Right atrium auricular region (tissue), 2 donors: ENCODE data around the gene CFAP92. TPM values are rescaled to one million over a fixed set of nuclear protein-coding genes. Genes with fewer than 3 reads are reported as not detected.

Experiments used
- DNase-seq: peaks from one replicate; pipeline ENCODE4 v3.0.0-alpha.2; 2019; ENCODE audit warnings: low spot score
- H3K27ac ChIP-seq, 2 donors: fragments of 200-600 bp; sonication (generic); 1 replicate in 1 of 2; 2 replicates in 1 of 2; pipeline ENCODE4 v1.5.1; 2016 to 2019
- H3K27me3 ChIP-seq, 2 donors: fragments of 200-600 bp; sonication (generic); one replicate each; pipeline versions ENCODE4 v1.5.1 to v1.6.0; 2017 to 2019
- H3K36me3 ChIP-seq: fragments of 200-600 bp; sonication (generic); one replicate; pipeline ENCODE4 v1.5.1; 2016
- H3K4me1 ChIP-seq, 2 donors: fragments of 200-600 bp; sonication (generic); one replicate each; pipeline versions ENCODE4 v1.5.1 to v1.6.0; 2017 to 2019
- H3K4me3 ChIP-seq, 2 donors: fragments of 200-600 bp; sonication (generic); 1 replicate in 1 of 2; 2 replicates in 1 of 2; pipeline ENCODE4 v1.5.1; 2017 to 2019; ENCODE audit warnings: mild to moderate bottlenecking in 1 of 2, moderate library complexity in 1 of 2
- H3K9me3 ChIP-seq, 2 donors: fragments of 200-600 bp; sonication (generic); one replicate each; pipeline ENCODE4 v1.5.1; 2019
- total RNA-seq, 2 donors: library from RNA; depleted of rRNA; stranded (reverse); fragments of >200 nt; gene quantifications; one replicate each; pipeline ENCODE4 v1.1.0, GENCODE V29; 2016
- TF ChIP-seq, protein P1 (sequence below), 2 donors: fragments of 200-600 bp; sonication (generic); IDR thresholded peaks; one replicate each; pipeline ENCODE4 v1.5.1; 2019; ENCODE audit warnings: antibody characterized with exemption in 2 of 2

The CFAP92 gene
- total RNA-seq, 2 donors from 2014 or later, result not detected

DNA sequence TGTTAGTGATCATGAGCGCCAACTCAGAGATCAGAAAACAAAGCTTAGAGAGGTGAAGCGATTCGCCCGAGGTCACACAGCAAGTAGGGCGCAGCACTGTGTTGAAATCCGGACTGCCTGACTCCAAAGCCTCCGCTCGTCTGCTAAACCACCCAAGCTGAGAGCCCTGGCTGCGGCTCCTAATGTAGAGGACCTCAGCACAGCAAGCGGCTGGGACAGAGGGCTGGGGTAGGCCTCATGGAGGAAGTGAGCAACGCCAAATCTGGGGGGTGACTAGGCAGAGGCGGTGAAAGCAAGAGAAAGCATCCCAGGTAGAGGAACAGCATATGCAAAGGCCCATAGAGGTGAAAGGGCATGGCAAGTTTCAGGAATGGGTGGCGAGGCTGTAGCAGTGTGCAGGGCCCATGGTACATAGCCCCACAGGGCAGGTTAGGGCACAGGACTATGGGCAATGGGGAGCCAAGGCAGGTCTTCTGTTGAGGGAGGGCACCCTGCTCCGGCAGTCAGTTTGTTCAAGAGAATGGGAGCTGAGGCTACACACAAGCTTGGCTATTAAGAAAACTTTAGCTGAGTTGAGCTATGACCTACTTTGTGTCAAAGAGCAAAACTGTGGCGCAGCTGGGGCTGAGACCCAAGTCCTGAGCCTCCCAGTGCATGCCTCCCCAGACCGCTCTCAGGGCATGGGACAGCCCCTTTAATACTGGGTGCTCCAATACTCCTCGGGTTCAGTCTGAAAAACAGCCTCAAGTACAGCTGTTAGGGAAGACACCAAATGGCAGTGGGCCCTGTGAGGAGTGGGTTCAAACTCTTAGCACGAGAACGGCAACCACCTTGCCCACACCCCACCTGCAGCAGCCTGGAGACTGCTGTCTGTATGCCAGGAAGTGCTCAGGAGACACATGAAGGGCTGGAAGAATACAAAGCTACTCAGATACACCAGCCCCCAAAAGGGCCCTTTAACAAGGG lies 988 bp upstream of the CFAP92 start:
- no peaks in the 10 kb centered on the region for H3K36me3 ChIP-seq
- H3K27ac ChIP-seq, result no peak overlapping the region
- H3K4me1 ChIP-seq, result peaks cover 0 to 17% of the 10 kb centered on the region in 2 donors
- no peaks in the 10 kb centered on the region for H3K27me3 ChIP-seq
- TF ChIP-seq, protein P1, sequence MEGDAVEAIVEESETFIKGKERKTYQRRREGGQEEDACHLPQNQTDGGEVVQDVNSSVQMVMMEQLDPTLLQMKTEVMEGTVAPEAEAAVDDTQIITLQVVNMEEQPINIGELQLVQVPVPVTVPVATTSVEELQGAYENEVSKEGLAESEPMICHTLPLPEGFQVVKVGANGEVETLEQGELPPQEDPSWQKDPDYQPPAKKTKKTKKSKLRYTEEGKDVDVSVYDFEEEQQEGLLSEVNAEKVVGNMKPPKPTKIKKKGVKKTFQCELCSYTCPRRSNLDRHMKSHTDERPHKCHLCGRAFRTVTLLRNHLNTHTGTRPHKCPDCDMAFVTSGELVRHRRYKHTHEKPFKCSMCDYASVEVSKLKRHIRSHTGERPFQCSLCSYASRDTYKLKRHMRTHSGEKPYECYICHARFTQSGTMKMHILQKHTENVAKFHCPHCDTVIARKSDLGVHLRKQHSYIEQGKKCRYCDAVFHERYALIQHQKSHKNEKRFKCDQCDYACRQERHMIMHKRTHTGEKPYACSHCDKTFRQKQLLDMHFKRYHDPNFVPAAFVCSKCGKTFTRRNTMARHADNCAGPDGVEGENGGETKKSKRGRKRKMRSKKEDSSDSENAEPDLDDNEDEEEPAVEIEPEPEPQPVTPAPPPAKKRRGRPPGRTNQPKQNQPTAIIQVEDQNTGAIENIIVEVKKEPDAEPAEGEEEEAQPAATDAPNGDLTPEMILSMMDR (IDR thresholded peaks at IDR 0.05), result no peak
- H3K9me3 ChIP-seq, result no peaks in the 10 kb centered on the region
- H3K4me3 ChIP-seq, result peak overlapping the region in 1 of 2 donors; percentile 54
- DNase-seq, result no peak

DNA sequence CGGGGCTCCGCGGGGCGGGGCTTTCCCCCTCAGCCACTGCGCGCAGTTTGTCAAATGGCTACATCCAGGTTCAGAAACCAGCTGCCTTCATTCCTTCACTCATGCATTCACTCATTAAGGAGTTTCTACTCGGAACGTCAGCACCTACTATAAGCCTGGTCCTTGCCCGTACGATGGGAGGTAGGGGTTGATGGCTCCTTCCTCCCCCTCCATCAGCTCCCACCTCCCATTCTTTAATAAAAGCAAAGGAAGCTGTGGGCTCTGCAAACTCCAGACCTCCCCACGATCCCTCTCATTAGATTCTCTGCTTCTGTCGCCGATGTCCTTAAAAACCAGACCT lies 267 bp upstream of the CFAP92 start:
- H3K27ac ChIP-seq, result no peak overlapping the region
- peaks cover 0 to 17% of the 10 kb centered on the region in 2 donors for H3K4me1 ChIP-seq
- DNase-seq, result no peak
- no peaks in the 10 kb centered on the region for H3K27me3 ChIP-seq
- no peaks in the 10 kb centered on the region for H3K9me3 ChIP-seq
- H3K36me3 ChIP-seq, result no peaks in the 10 kb centered on the region
- H3K4me3 ChIP-seq, result peak overlapping the region; percentile 20 to 54
- TF ChIP-seq, protein P1 (IDR thresholded peaks at IDR 0.05), result no peak

DNA sequence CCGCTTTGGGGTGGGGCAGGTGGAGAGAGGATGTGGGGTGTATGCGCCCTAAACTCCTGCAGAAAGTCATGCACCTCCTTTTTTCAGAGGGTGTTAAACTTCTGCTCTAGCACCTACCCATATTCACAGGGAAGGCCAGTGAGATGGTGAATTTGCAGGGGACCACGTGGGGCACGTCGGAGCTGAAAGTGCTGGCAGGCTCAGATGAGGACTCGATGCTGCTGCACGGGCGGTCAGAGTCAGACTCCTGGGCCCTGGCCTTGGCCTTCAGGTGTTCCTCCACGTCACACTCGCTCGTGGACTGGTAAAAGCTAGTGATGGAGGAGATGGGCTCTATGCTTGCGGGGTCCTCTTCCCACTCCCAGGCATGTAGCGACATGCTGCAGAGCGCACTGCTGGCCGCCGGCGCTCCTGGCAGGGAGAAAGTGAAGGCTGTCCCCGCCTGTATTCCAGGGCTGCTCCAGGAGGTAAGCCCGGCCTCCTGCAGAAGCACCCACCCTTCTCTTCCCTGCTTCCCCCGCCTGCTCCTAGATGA lies 883 bp downstream of the CFAP92 start:
- Histone ChIP-seq H3K9me3 (no peaks in the 10 kb centered on the region), H3K27me3 (no peaks in the 10 kb centered on the region), H3K4me3 (peak overlapping the region in 1 of 2 donors; percentile 54), H3K27ac (no peak overlapping the region), H3K4me1 (peaks cover 0 to 17% of the 10 kb centered on the region in 2 donors), H3K36me3 (no peaks in the 10 kb centered on the region)
- TF ChIP-seq, protein P1 (IDR thresholded peaks at IDR 0.05), result no peak
- DNase-seq, result no peak

DNA sequence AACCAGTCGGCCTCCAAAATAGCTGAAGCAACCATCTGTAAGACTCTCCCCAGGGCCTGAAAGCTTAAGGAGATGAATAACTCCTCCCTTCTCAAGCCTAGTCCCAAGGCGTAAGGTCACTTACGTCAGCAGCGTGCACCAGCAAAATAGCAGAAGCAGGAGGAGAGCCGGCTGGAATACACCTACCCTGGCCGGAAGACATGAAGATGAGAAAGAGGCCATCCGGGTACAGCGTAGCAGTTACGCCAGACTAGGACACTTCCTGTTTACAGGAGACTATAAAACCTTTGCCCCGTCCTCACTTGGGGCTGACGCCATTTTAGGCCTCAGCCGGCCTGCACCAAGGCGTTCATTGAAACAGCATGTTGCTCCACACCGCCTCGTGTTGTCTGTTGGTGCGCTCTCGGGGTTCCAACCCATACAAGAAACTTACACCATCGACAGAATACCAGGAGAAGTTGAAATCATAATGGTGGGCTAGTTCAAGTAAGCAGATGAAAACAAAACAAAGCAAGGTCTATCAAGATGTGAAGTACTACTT lies 2.5 kb downstream of the CFAP92 start:
- H3K27me3 ChIP-seq, result no peaks in the 10 kb centered on the region
- TF ChIP-seq, protein P1 (IDR thresholded peaks at IDR 0.05), result no peak
- H3K4me3 ChIP-seq, result no peak overlapping the region
- peaks cover 0 to 17% of the 10 kb centered on the region in 2 donors for H3K4me1 ChIP-seq
- no peaks in the 10 kb centered on the region for H3K9me3 ChIP-seq
- no peaks in the 10 kb centered on the region for H3K36me3 ChIP-seq
- no peak overlapping the region for H3K27ac ChIP-seq
- DNase-seq, result no peak

DNA sequence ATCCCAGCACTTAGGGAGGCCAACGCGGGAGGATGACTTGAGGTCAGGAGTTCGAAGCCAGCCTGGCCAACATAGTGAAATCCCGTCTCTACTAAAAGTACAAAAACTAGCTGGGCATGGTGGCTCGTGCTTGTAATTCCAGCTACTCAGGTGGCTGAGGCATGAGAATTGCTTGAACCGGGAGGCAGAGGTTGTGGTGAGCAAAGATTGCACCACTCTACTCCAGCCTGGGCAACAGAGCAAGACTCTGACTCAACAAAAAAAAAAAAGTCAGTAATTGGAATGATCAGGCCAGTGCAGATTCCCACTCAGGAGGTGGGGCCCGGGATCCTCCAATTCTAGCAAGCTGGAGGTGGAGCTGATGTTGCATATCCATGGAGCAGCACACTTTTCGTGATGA lies 5.6 kb downstream of the CFAP92 start:
- Histone ChIP-seq H3K27ac (no peak overlapping the region), H3K9me3 (no peaks in the 10 kb centered on the region), H3K4me3 (no peak overlapping the region), H3K4me1 (peaks cover 0 to 2% of the 10 kb centered on the region in 2 donors), H3K27me3 (no peaks in the 10 kb centered on the region), H3K36me3 (no peaks in the 10 kb centered on the region)
- TF ChIP-seq, protein P1 (IDR thresholded peaks at IDR 0.05), result no peak
- DNase-seq, result no peak
